PFSK-1 (cell line): Measurements from ENCODE around the gene DNAH12.

ENCODE experiments used
- REST ChIP-seq, 2 experiments: IDR thresholded peaks; 2 replicates each; pipeline versions ENCODE4 v1.6.1 to v1.8.0; 2011 to 2012; ENCODE audit warnings: low read depth in 2 of 2, low read length in 2 of 2, control low read depth in 1 of 2, inconsistent platforms in 1 of 2, mild to moderate bottlenecking in 1 of 2, moderate library complexity in 1 of 2; ENCODE audit not compliant: insufficient read depth in 1 of 2
- SIN3A ChIP-seq: IDR thresholded peaks from 2 replicates; pipeline ENCODE4 v1.6.1; 2012; ENCODE audit warnings: mild to moderate bottlenecking, low read length, moderate library complexity, borderline replicate concordance; ENCODE audit not compliant: insufficient read depth
- TAF1 ChIP-seq: IDR thresholded peaks from 2 replicates; pipeline ENCODE4 v1.6.1; 2012; ENCODE audit warnings: low read length, control low read depth, borderline replicate concordance; ENCODE audit not compliant: insufficient read depth

DNA sequence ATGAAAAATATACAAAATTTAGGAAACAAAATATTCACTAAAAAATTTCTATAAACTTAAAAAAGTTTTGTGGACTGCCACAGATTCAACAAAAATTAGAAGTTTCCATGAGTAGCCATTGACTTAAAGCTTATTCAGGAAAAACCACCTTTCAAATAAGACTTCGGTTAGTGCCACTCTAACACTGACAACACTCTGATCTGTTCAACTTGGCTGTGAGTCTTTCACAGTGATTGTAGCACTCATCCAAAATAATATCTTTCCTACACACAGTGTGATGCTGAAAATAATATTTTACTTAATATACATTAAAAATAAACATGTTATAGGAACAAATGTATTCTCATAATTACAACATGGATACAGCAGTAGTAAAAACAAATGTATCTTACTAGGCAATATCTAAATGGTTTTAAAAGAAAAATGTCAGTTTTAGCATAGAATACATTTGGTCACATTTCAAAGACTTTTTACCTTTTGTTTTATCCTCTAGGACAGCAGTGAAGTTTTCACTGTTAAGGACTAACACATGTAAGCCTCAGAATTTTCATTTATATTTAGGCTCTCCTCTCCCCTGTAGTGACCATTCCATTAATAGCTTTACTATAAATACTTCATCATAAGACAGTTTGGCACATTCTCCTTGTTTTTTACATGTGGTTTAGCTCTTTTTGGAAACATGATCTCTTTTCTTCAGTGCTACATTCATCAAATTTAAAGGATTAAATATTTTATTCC is 251.8 kb downstream of the DNAH12 start, which contains the start of gene ASB14:
- TF ChIP-seq REST (IDR thresholded peaks at IDR 0.05; ENCODE audit: insufficient read depth in 1 of 2, low read depth in 2 of 2, low read length in 2 of 2) (no peak), TAF1 (no peak), SIN3A (no peak)
